C4-2B (cell line): Measurements from ENCODE around the gene CIDEB.

Source experiments
- H3K27ac ChIP-seq: fragments of 450-650 bp; 2 replicates; pipeline ENCODE4 v1.5.1; 2017
- CTCF ChIP-seq: fragments of 450-650 bp; conservative IDR thresholded peaks from 2 replicates; pipeline ENCODE4 v1.5.1; 2017; ENCODE audit warnings: mild to moderate bottlenecking
- ZFX ChIP-seq: fragments of 450-650 bp; IDR thresholded peaks from 2 replicates; pipeline ENCODE4 v1.6.1; 2017

CIDEB gene

GRCh38 chr14:24324024-24324423 is 16.2 kb upstream of the CIDEB start:
- no peak for TF ChIP-seq ZFX
- H3K27ac ChIP-seq: no peak overlapping the region

GRCh38 chr14:24323341-24323740 is 15.6 kb upstream of the CIDEB start:
- no peak for TF ChIP-seq CTCF
- no peak for TF ChIP-seq ZFX
- no peak overlapping the region for H3K27ac ChIP-seq

- no peak overlapping the region for H3K27ac ChIP-seq
- no peak for TF ChIP-seq CTCF
- TF ChIP-seq ZFX: no peak
Measured at GRCh38 chr14:24322672-24323071, 14.9 kb upstream of the CIDEB start.

GRCh38 chr14:24321212-24321975 is 13.6 kb upstream of the CIDEB start:
- TF ChIP-seq ZFX: no peak
- TF ChIP-seq CTCF: no peak
- H3K27ac ChIP-seq: no peak overlapping the region

GRCh38 chr14:24317141-24317928 is 9.6 kb upstream of the CIDEB start:
- no peak for TF ChIP-seq CTCF
- no peak for TF ChIP-seq ZFX
- H3K27ac ChIP-seq: no peak overlapping the region

GRCh38 chr14:24316597-24316950 is 8.8 kb upstream of the CIDEB start:
- no peak for TF ChIP-seq CTCF
- no peak for TF ChIP-seq ZFX
- no peak overlapping the region for H3K27ac ChIP-seq

GRCh38 chr14:24315807-24316596 is 8.2 kb upstream of the CIDEB start:
- TF ChIP-seq ZFX (no peak), CTCF (no peak)
- H3K27ac ChIP-seq: no peak overlapping the region
